Right lobe of liver (tissue), 6 donors: Measurements from ENCODE around the gene USP33. TPM values are rescaled to one million over a fixed set of nuclear protein-coding genes. Genes with fewer than 3 reads are reported as not detected.
"Not testable (repeated sequence)": the region's sequence is repeated elsewhere in the genome, so short reads cannot be mapped to it uniquely, and the experiment has no call there.

Experiments used
- ATAC-seq, 4 donors: fragments of 200-7000 bp; cut with Tn5 transposase; one replicate each; pipeline ENCODE4 v1.9.1; 2020; ENCODE audit warnings: mild to moderate bottlenecking in 4 of 4, moderate library complexity in 4 of 4
- DNase-seq, 3 donors: peaks; one replicate each; pipeline ENCODE4 v3.0.0-alpha.2; 2020
- H3K27ac ChIP-seq, 3 donors: fragments of 200-600 bp; one replicate each; pipeline ENCODE4 v1.8.0; 2022
- H3K27me3 ChIP-seq, 2 donors: fragments of 200-600 bp; one replicate each; pipeline ENCODE4 v1.8.0; 2022
- H3K36me3 ChIP-seq, 4 donors: fragments of 200-600 bp; sonication (generic) in 1 of 4; one replicate each; pipeline versions ENCODE4 v1.5.1 to v1.8.0; 2017 to 2022; ENCODE audit warnings: control low read depth in 1 of 4
- H3K4me1 ChIP-seq, 4 donors: fragments of 200-600 bp; sonication (generic) in 1 of 4; one replicate each; pipeline versions ENCODE4 v1.5.1 to v1.8.0; 2017 to 2022; ENCODE audit warnings: control low read depth in 1 of 4
- H3K4me3 ChIP-seq, 3 donors: fragments of 200-600 bp; one replicate each; pipeline ENCODE4 v1.8.0; 2022
- H3K9me3 ChIP-seq, 4 donors: fragments of 200-600 bp; sonication (generic) in 1 of 4; one replicate each; pipeline versions ENCODE4 v1.5.1 to v1.8.0; 2017 to 2022; ENCODE audit warnings: control low read depth in 1 of 4
- CTCF ChIP-seq, 4 donors: fragments of 200-600 bp in 3 of 4; fragments of 450-650 bp in 1 of 4; IDR thresholded peaks; one replicate each; pipeline versions ENCODE4 v1.5.1 to v1.8.0; 2016 to 2022; ENCODE audit warnings: antibody characterized with exemption in 4 of 4, mild to moderate bottlenecking in 2 of 4
- POLR2A ChIP-seq: fragments of 450-650 bp; IDR thresholded peaks from one replicate; pipeline ENCODE4 v1.6.1; 2017; ENCODE audit warnings: antibody characterized with exemption, mild to moderate bottlenecking
- WGBS: methylation state at CpG from one replicate; pipeline ENCODE4 v1.1.6; 2018; ENCODE audit warnings: low coverage, low lambda C conversion rate; ENCODE audit not compliant: insufficient coverage; ENCODE audit errors: missing lambda C conversion rate; 5-methylcytosine and 5-hydroxymethylcytosine counted together
- intact Hi-C, 2 donors: fragments of 100-400 bp; cut with DNase I; formaldehyde crosslinking; loops; one replicate each; pipeline versions ENCODE4 v1.11.2 to v1.14.1; 2022
- total RNA-seq, 6 experiments: library from RNA; depleted of rRNA in 2 of 6; stranded (reverse); fragments of >200 nt in 2 of 6; fragmentation: NEBNext Ultra II Directional in 3 of 6; extraction: Animal tissue kit (Norgen Biotek cat#: 25700) in 3 of 6; gene quantifications; one replicate each; pipeline versions ENCODE4 v1.1.0 to v1.2.4, GENCODE V29; 2016 to 2023
- donor health status: DM: no; HTN: yes; CAD: no.
- donor health status: DM: no; HTN: no; CAD: no.
- donor health status: DM: no; HTN: no; CAD: no.
- donor health status: DM: no; HTN: yes; CAD: no.
- donor health status: DM: no; HTN: yes; CAD: no.

USP33 gene
- total RNA-seq, 6 experiments from 2014 or later, result 16.5 to 31.0 (median 21.4) TPM

DNA sequence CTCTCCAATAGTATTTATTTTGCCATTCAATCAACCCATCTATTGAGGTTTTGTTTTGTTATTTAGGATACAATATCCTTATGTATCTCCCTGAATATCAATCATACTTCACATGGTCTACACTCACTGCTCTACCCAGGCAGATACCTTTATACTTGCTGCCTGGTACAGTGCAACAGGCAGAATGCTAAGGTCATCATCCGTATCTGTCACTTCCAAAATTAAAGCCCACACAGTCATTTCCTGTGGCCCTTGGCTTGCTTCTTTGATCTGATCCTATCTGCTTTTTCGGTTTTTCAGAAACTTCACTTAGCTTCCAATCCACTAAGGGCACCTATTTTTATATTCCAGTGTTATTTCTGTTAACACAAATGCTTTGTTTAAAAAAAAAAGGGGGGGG is 54.9 kb downstream of the USP33 start:
- no peak for ATAC-seq
- H3K4me1 ChIP-seq, result no peaks in the 10 kb centered on the region
- WGBS, result 59% methylated on average over 2 of the region's 2 CpGs
- TF ChIP-seq POLR2A, result no peak
- no peak for TF ChIP-seq CTCF (IDR thresholded peaks at IDR 0.05)
- no peaks in the 10 kb centered on the region for H3K9me3 ChIP-seq
- no peak for DNase-seq
- peaks cover 0 to 18% (median 8%) of the 10 kb centered on the region in 4 donors for H3K36me3 ChIP-seq
- H3K27ac ChIP-seq, result no peak overlapping the region
- intact Hi-C loops, result no loop called here
- H3K4me3 ChIP-seq, result no peak overlapping the region
- H3K27me3 ChIP-seq, result no peaks in the 10 kb centered on the region

- H3K4me1 ChIP-seq, H3K27me3 ChIP-seq, H3K4me3 ChIP-seq, H3K9me3 ChIP-seq, DNase-seq, intact Hi-C loops, ATAC-seq, H3K27ac ChIP-seq: not testable (repeated sequence)
- peaks cover 0 to 24% (median 6%) of the 10 kb centered on the region in 4 donors for H3K36me3 ChIP-seq
- WGBS, result 100% methylated on average over 1 of the region's 1 CpG
Observed at GRCh38 chr1:77699673-77700072, 60.0 kb downstream of the USP33 start.

GRCh38 chr1:77697441-77697840 is 62.2 kb downstream of the USP33 start:
- no peaks in the 10 kb centered on the region for H3K4me1 ChIP-seq
- no peak overlapping the region for H3K27ac ChIP-seq
- no peaks in the 10 kb centered on the region for H3K9me3 ChIP-seq
- DNase-seq (no peak), ATAC-seq (no peak)
- WGBS, result 96% methylated on average over 3 of the region's 3 CpGs
- H3K36me3 ChIP-seq, result peaks cover 0 to 24% (median 6%) of the 10 kb centered on the region in 4 donors
- H3K27me3 ChIP-seq, result no peaks in the 10 kb centered on the region
- TF ChIP-seq POLR2A (no peak), CTCF (IDR thresholded peaks at IDR 0.05) (no peak)
- intact Hi-C loops, result no loop called here
- no peak overlapping the region for H3K4me3 ChIP-seq

DNA sequence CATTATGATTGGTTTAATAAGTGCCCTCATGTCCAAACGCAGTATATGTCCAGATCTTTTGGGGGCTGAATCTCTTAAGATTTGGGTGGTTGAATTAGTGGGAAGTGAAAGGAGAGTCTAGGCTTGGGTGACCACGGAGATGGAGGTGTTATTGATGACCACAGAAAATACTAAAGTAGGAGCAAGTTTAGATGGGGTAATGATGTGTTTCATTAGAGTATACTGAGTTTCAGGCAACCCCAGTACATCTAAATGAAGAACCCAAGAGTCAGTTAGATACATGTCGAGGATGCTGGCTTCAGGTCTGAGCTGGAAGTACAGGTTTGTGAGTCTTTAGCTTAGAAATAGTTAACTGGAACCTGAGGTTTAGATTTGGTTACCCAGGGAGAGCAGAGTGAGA is 70.7 kb downstream of the USP33 start:
- no peak for TF ChIP-seq CTCF (IDR thresholded peaks at IDR 0.05)
- no peak for TF ChIP-seq POLR2A
- peaks cover 0 to 5% (median 0%) of the 10 kb centered on the region in 4 donors for H3K4me1 ChIP-seq
- no peaks in the 10 kb centered on the region for H3K27me3 ChIP-seq
- no peaks in the 10 kb centered on the region for H3K9me3 ChIP-seq
- intact Hi-C loops, result no loop called here
- no peak overlapping the region for H3K4me3 ChIP-seq
- no peak overlapping the region for H3K27ac ChIP-seq
- WGBS, result 82% methylated on average over 3 of the region's 3 CpGs
- no peak for DNase-seq
- ATAC-seq, result no peak
- no peaks in the 10 kb centered on the region for H3K36me3 ChIP-seq

GRCh38 chr1:77687519-77687906 is 72.1 kb downstream of the USP33 start:
- no peak overlapping the region for H3K27ac ChIP-seq
- H3K4me1 ChIP-seq, result peaks cover 0 to 8% (median 0%) of the 10 kb centered on the region in 4 donors
- 28% methylated on average over 6 of the region's 21 CpGs for WGBS
- no peaks in the 10 kb centered on the region for H3K36me3 ChIP-seq
- DNase-seq (peak in 1 of 3 donors; percentile 26), ATAC-seq (no peak)
- peak overlapping the region in 2 of 3 donors; percentile 19 to 31 for H3K4me3 ChIP-seq
- no peaks in the 10 kb centered on the region for H3K27me3 ChIP-seq
- no peak for TF ChIP-seq POLR2A
- peak in 1 of 4 donors; percentile 18 for TF ChIP-seq CTCF (IDR thresholded peaks at IDR 0.05)
- intact Hi-C loops, result no loop called here
- H3K9me3 ChIP-seq, result no peaks in the 10 kb centered on the region
